CD14-positive monocyte (primary cell): Measurements from ENCODE around the gene KCNJ6. TPM values are rescaled to one million over a fixed set of nuclear protein-coding genes. Genes with fewer than 3 reads are reported as not detected.

Experiments used
- DNase-seq, 3 donors: peaks; one replicate each; pipeline ENCODE4 v3.0.0-alpha.2; 2011 to 2022
- H2AFZ ChIP-seq: 2 replicates; pipeline ENCODE4 v1.6.0; 2012; ENCODE audit warnings: mild to moderate bottlenecking, low read depth, low read length, inconsistent platforms; ENCODE audit not compliant: insufficient read depth, poor library complexity, severe bottlenecking
- H3K27ac ChIP-seq, 2 donors: 1 replicate in 1 of 2; 2 replicates in 1 of 2; pipeline ENCODE4 v1.5.1; 2012 to 2013; ENCODE audit warnings: low read length in 2 of 2, control low read depth in 1 of 2, inconsistent platforms in 1 of 2, low read depth in 1 of 2, mild to moderate bottlenecking in 1 of 2
- H3K27me3 ChIP-seq, 2 donors: one replicate each; pipeline versions ENCODE4 v1.6.0 to v1.6.1; 2011 to 2013; ENCODE audit warnings: low read length in 2 of 2; ENCODE audit not compliant: control insufficient read depth in 2 of 2, insufficient read depth in 2 of 2
- H3K36me3 ChIP-seq, 2 donors: replicated peaks in 1 of 2; 1 replicate in 1 of 2; 2 replicates in 1 of 2; pipeline versions ENCODE4 v1.5.1 to v1.6.1; 2012 to 2013; ENCODE audit warnings: low read length in 2 of 2, control low read depth in 1 of 2, inconsistent platforms in 1 of 2, mild to moderate bottlenecking in 1 of 2; ENCODE audit not compliant: insufficient read depth in 2 of 2, control insufficient read depth in 1 of 2
- H3K4me1 ChIP-seq, 2 donors: 1 replicate in 1 of 2; 2 replicates in 1 of 2; pipeline versions ENCODE4 v1.5.1 to v1.6.1; 2012 to 2013; ENCODE audit warnings: low read length in 2 of 2, control low read depth in 1 of 2, inconsistent platforms in 1 of 2, mild to moderate bottlenecking in 1 of 2, moderate library complexity in 1 of 2; ENCODE audit not compliant: insufficient read depth in 2 of 2, control insufficient read depth in 1 of 2
- H3K4me2 ChIP-seq: replicated peaks from 2 replicates; pipeline ENCODE3; 2012; ENCODE audit warnings: low read length, moderate library complexity, mild to moderate bottlenecking; ENCODE audit not compliant: poor library complexity, severe bottlenecking; ENCODE audit errors: extremely low read depth
- H3K4me3 ChIP-seq, 3 experiments: fragments of 200-600 bp in 1 of 3; sonication (generic) in 1 of 3; replicated peaks in 1 of 3; 1 replicate in 2 of 3; 2 replicates in 1 of 3; pipeline ENCODE4 v1.5.1; 2011 to 2013; ENCODE audit warnings: low read length in 3 of 3, mild to moderate bottlenecking in 3 of 3, control low read depth in 2 of 3, low read depth in 2 of 3, inconsistent platforms in 1 of 3, moderate library complexity in 1 of 3
- H3K79me2 ChIP-seq: 2 replicates; pipeline ENCODE4 v1.6.0; 2012; ENCODE audit warnings: mild to moderate bottlenecking, control low read depth, inconsistent platforms, low read length, moderate library complexity; ENCODE audit not compliant: insufficient read depth
- H3K9ac ChIP-seq: 2 replicates; pipeline ENCODE4 v1.6.0; 2017; ENCODE audit warnings: low read length, mild to moderate bottlenecking; ENCODE audit not compliant: insufficient read depth, poor library complexity, severe bottlenecking
- H3K9me3 ChIP-seq, 2 donors: replicated peaks in 1 of 2; 1 replicate in 1 of 2; 2 replicates in 1 of 2; pipeline versions ENCODE4 v1.5.1 to v1.6.1; 2012 to 2013; ENCODE audit warnings: low read length in 2 of 2, control low read depth in 1 of 2; ENCODE audit not compliant: control insufficient read depth in 1 of 2, insufficient read depth in 1 of 2
- H4K20me1 ChIP-seq: 2 replicates; pipeline ENCODE4 v1.6.0; 2012; ENCODE audit warnings: mild to moderate bottlenecking, low read length, control low read depth, moderate library complexity; ENCODE audit not compliant: insufficient read depth
- H3K27ac Mint-ChIP-seq, 7 donors: one replicate each; pipeline ENCODE4 v1.8.0; 2020; ENCODE audit warnings: mild to moderate bottlenecking in 7 of 7, mixed read lengths in 7 of 7, moderate library complexity in 6 of 7, inconsistent platforms in 2 of 7
- H3K27me3 Mint-ChIP-seq, 3 donors: one replicate each; pipeline ENCODE4 v1.8.0; 2021 to 2022; ENCODE audit warnings: low read depth in 3 of 3, mild to moderate bottlenecking in 3 of 3, mixed read lengths in 3 of 3, moderate library complexity in 3 of 3, inconsistent platforms in 1 of 3
- H3K36me3 Mint-ChIP-seq, 2 donors: one replicate each; pipeline ENCODE4 v1.8.0; 2020; ENCODE audit warnings: mixed read lengths in 2 of 2, inconsistent platforms in 1 of 2, mild to moderate bottlenecking in 1 of 2
- H3K4me1 Mint-ChIP-seq: one replicate; pipeline ENCODE4 v1.8.0; 2020; ENCODE audit warnings: mild to moderate bottlenecking, mixed read lengths
- H3K4me3 Mint-ChIP-seq, 2 donors: one replicate each; pipeline ENCODE4 v1.8.0; 2020; ENCODE audit warnings: mild to moderate bottlenecking in 2 of 2, mixed read lengths in 2 of 2, moderate library complexity in 1 of 2
- H3K9me3 Mint-ChIP-seq, 7 donors: one replicate each; pipeline ENCODE4 v1.8.0; 2020 to 2022; ENCODE audit warnings: mixed read lengths in 7 of 7, mild to moderate bottlenecking in 6 of 7, moderate library complexity in 6 of 7, inconsistent platforms in 2 of 7
- CTCF ChIP-seq: fragments of 200-600 bp; IDR thresholded peaks from one replicate; pipeline ENCODE4 v1.8.0; 2022; ENCODE audit warnings: antibody characterized with exemption, mild to moderate bottlenecking
- WGBS: methylation state at CpG from one replicate; pipeline ENCODE4 v1.1.5; 2013; ENCODE audit warnings: missing lambda C conversion rate; ENCODE audit not compliant: insufficient coverage; 5-methylcytosine and 5-hydroxymethylcytosine counted together
- intact Hi-C, 2 donors: fragments of 100-400 bp; cut with micrococcal nuclease; formaldehyde crosslinking; loops; one replicate each; pipeline versions ENCODE4 v1.15.0 to v1.15.1; 2023
- polyA plus RNA-seq, 3 donors: library from polyadenylated mRNA; depleted of rRNA in 1 of 3; unstranded in 2 of 3; stranded (reverse) in 1 of 3; fragments of 300-500 nt in 2 of 3; fragments of >200 nt in 1 of 3; fragmentation: Illumina TruSeq in 2 of 3; gene quantifications; 1 replicate in 2 of 3; 2 replicates in 1 of 3; pipeline ENCODE4 v1.2.3, GENCODE V29; 2012 to 2021

Gene KCNJ6
- polyA plus RNA-seq, 3 donors, result not detected

- Mint-ChIP-seq H3K36me3 (no peaks in the 10 kb centered on the region), H3K9me3 (peaks cover 8 to 19% (median 15%) of the 10 kb centered on the region in 7 donors), H3K27me3 (peaks cover 0 to 6% (median 0%) of the 10 kb centered on the region in 3 donors), H3K4me1 (peaks cover 2% of the 10 kb centered on the region), H3K27ac (peak overlapping the region in 1 of 7 donors; percentile 40), H3K4me3 (no peak overlapping the region)
- intact Hi-C loops, result no loop called here
- H3K4me1 ChIP-seq, result peaks cover 0 to 5% of the 10 kb centered on the region in 2 donors
- no peak overlapping the region for H3K27ac ChIP-seq
- no peak for DNase-seq
- H3K27me3 ChIP-seq, result no peaks in the 10 kb centered on the region
- no peak for TF ChIP-seq CTCF
- no peak overlapping the region for H3K9ac ChIP-seq
- H3K79me2 ChIP-seq, result no peaks in the 10 kb centered on the region
- no peak overlapping the region for H3K4me3 ChIP-seq
- H3K9me3 ChIP-seq, result peaks cover 0 to 7% of the 10 kb centered on the region in 2 donors
- no CpG with 5 or more reads among the region's 2 CpGs for WGBS
- no peaks in the 10 kb centered on the region for H3K36me3 ChIP-seq
- no peaks in the 10 kb centered on the region for H4K20me1 ChIP-seq
- H3K4me2 ChIP-seq, result no peak overlapping the region
- H2AFZ ChIP-seq, result no peak overlapping the region
These were observed 61.0 kb downstream of the KCNJ6 start for GRCh38 chr21:37855271-37855646.

GRCh38 chr21:37849506-37850102, 66.7 kb downstream of the KCNJ6 start:
- Mint-ChIP-seq H3K27ac (no peak overlapping the region), H3K36me3 (no peaks in the 10 kb centered on the region)
- WGBS, result 44% methylated on average over 2 of the region's 4 CpGs

More at GRCh38 chr21:37849506-37850102, 66.7 kb downstream of the KCNJ6 start:
- H3K4me1 ChIP-seq, result no peaks in the 10 kb centered on the region
- DNase-seq, result peak in 2 of 3 donors; percentile 41 to 53
- H3K4me2 ChIP-seq, result no peak overlapping the region
- H2AFZ ChIP-seq, result no peak overlapping the region
- Mint-ChIP-seq H3K4me3 (no peak overlapping the region), H3K27me3 (peaks cover 0 to 6% (median 2%) of the 10 kb centered on the region in 3 donors), H3K4me1 (peaks cover 5% of the 10 kb centered on the region), H3K9me3 (peaks cover 8 to 18% (median 12%) of the 10 kb centered on the region in 7 donors)
- peaks cover 0 to 7% of the 10 kb centered on the region in 2 donors for H3K9me3 ChIP-seq
- H3K27me3 ChIP-seq, result no peaks in the 10 kb centered on the region
- no peak overlapping the region for H3K27ac ChIP-seq
- no peak overlapping the region for H3K4me3 ChIP-seq
- no peaks in the 10 kb centered on the region for H3K79me2 ChIP-seq
- no peaks in the 10 kb centered on the region for H4K20me1 ChIP-seq
- no peak overlapping the region for H3K9ac ChIP-seq
- TF ChIP-seq CTCF, result no peak
- no peaks in the 10 kb centered on the region for H3K36me3 ChIP-seq
- intact Hi-C loops, result loop anchor here in 1 of 2 donors (5.0 kb wide), 1 partner anchor 33 kb away; no protein-coding TSS in a partner anchor
